AG04450 (cell line): ENCODE results near the gene GRIP1. TPM values are rescaled to one million over a fixed set of nuclear protein-coding genes. Genes with fewer than 3 reads are reported as not detected.

Experiments
- CTCF ChIA-PET: fragments of 300-600, 350-600 bp; formaldehyde crosslinking; extraction: SDS; loops from one replicate; lab custom pipeline; 2022; ENCODE audit warnings: antibody characterized with exemption, inconsistent platforms; lab: Charles Lee
- POLR2A ChIA-PET: fragments of 350-600 bp; formaldehyde crosslinking; extraction: SDS; loops from one replicate; lab custom pipeline; 2021; ENCODE audit warnings: antibody characterized with exemption, inconsistent platforms; lab: Yijun Ruan, JAX
- DNase-seq: peaks from one replicate; pipeline ENCODE4 v3.0.0-alpha.2; 2011; ENCODE audit warnings: low read depth, low spot score
- H3K27ac ChIP-seq: one replicate; pipeline ENCODE4 v1.5.1; 2012; ENCODE audit warnings: low read depth, low read length, control low read depth
- H3K27me3 ChIP-seq: one replicate; pipeline ENCODE4 v1.6.0; 2012; ENCODE audit warnings: low read length; ENCODE audit not compliant: control insufficient read depth, insufficient read depth
- H3K4me3 ChIP-seq: 2 replicates; pipeline ENCODE4 v1.5.1; 2011; ENCODE audit warnings: mild to moderate bottlenecking, low read depth, low read length, control low read depth
- H3K9me3 ChIP-seq: 2 replicates; pipeline ENCODE4 v1.5.1; 2012; ENCODE audit warnings: low read length; ENCODE audit not compliant: control insufficient read depth, insufficient read depth
- CTCF ChIP-seq: IDR thresholded peaks from 2 replicates; pipeline ENCODE4 v1.5.1; 2011; ENCODE audit warnings: low read depth, low read length, control low read depth, inconsistent platforms
- polyA plus RNA-seq: library from polyadenylated mRNA; depleted of rRNA; stranded (reverse); fragments of >200 nt; gene quantifications from 2 replicates; pipeline ENCODE4 v1.2.3, GENCODE V29; 2011

The GRIP1 gene
- polyA plus RNA-seq, 1 experiment = not detected

- H3K27me3 ChIP-seq = no peaks in the 10 kb centered on the region
- CTCF ChIA-PET = no interaction called here
- POLR2A ChIA-PET = no interaction called here
Measured at GRCh38 chr12:66538970-66539369, 139.9 kb downstream of the GRIP1 start.

GRCh38 chr12:66537876-66538275, 141.0 kb downstream of the GRIP1 start:
- no peaks in the 10 kb centered on the region for H3K9me3 ChIP-seq
- H3K4me3 ChIP-seq = no peak overlapping the region
- TF ChIP-seq CTCF = no peak
- H3K27ac ChIP-seq = no peak overlapping the region
- no peak for DNase-seq
- ChIA-PET CTCF (interaction anchor here (0.6 kb wide), 1 partner anchor 12 kb away, joined by 5 read pairs; no protein-coding TSS in a partner anchor), POLR2A (no interaction called here)
- H3K27me3 ChIP-seq = no peaks in the 10 kb centered on the region

More at GRCh38 chr12:66538970-66539369, 139.9 kb downstream of the GRIP1 start:
- DNase-seq = no peak
- Histone ChIP-seq H3K9me3 (no peaks in the 10 kb centered on the region), H3K27ac (no peak overlapping the region), H3K4me3 (no peak overlapping the region)
- TF ChIP-seq CTCF = no peak

- CTCF ChIA-PET = no interaction called here
- Histone ChIP-seq H3K27ac (no peak overlapping the region), H3K4me3 (no peak overlapping the region), H3K9me3 (no peaks in the 10 kb centered on the region), H3K27me3 (no peaks in the 10 kb centered on the region)
- POLR2A ChIA-PET = no interaction called here
- TF ChIP-seq CTCF = no peak
- DNase-seq = no peak
Measured at GRCh38 chr12:66533767-66534166, 145.1 kb downstream of the GRIP1 start.

GRCh38 chr12:66531766-66532165, 147.1 kb downstream of the GRIP1 start:
- ChIA-PET POLR2A (no interaction called here), CTCF (no interaction called here)
- no peak for TF ChIP-seq CTCF

GRCh38 chr12:66529934-66530333, 148.9 kb downstream of the GRIP1 start:
- Histone ChIP-seq H3K27ac (no peak overlapping the region), H3K27me3 (no peaks in the 10 kb centered on the region), H3K4me3 (no peak overlapping the region), H3K9me3 (no peaks in the 10 kb centered on the region)
- ChIA-PET POLR2A (no interaction called here), CTCF (interaction anchor here (0.6 kb wide), 1 partner anchor 427 kb away, joined by 3 read pairs; no protein-coding TSS in a partner anchor)
- DNase-seq = no peak
- TF ChIP-seq CTCF = no peak

More at GRCh38 chr12:66531766-66532165, 147.1 kb downstream of the GRIP1 start:
- DNase-seq = no peak
- Histone ChIP-seq H3K27ac (no peak overlapping the region), H3K4me3 (no peak overlapping the region), H3K27me3 (no peaks in the 10 kb centered on the region), H3K9me3 (no peaks in the 10 kb centered on the region)
